ENCODE data around the gene KCNJ2.

DNA sequence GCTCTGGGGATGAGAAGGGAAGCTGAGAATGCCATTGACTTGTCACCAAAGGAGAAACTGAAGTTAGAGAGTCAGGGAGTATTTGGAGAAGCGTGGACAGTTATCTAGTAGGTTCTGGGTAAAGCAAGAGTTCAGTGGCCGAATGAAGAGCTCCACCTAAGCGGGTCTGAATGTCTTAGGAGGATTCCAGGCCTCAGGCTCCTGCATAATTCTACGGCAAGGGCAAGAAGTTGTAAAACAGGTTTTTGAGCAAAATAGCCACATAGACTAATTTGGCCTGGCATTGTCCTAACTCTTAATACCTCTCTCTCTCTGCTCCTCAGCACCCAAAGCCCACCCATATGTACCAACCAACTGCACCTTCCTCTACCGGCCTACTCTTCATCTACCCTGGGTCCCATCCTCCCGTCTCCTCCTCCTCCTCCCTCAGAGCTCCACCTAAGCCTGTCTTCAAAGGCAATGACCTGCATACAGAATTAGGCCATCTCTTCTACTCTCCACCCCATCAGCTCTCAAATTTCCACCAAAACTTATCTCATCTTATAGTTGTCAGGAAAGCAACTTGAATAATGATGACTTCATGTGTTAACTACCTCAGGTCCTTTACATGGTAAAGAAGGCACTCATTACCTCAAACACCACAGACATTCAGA lies 42.0 kb upstream of the KCNJ2 start:
- TF ChIP-seq POLR2A (IDR thresholded peaks at IDR 0.05) (no peak), CTCF (IDR thresholded peaks at IDR 0.05) (no peak)
